K562 (cell line): ENCODE data around the gene PLEKHG3.

Experiments used
- EZH2 ChIP-seq: IDR thresholded peaks from 2 replicates; pipeline ENCODE4 v1.6.1; 2012; ENCODE audit warnings: low read depth, mild to moderate bottlenecking, inconsistent platforms, low read length, borderline replicate concordance
- TF ChIP-seq, protein P1 (sequence below), 3 experiments: IDR thresholded peaks in 2 of 3; conservative IDR thresholded peaks in 1 of 3; 2 replicates each; pipeline ENCODE4 v1.5.1; 2011 to 2012; ENCODE audit warnings: low read length in 3 of 3, mild to moderate bottlenecking in 3 of 3, control low read depth in 2 of 3, improper control_type of control experiment in 1 of 3, inconsistent platforms in 1 of 3, low read depth in 1 of 3, mixed read lengths in 1 of 3, moderate library complexity in 1 of 3; ENCODE audit not compliant: insufficient read depth in 2 of 3

- no peak for TF ChIP-seq EZH2
- TF ChIP-seq, protein P1, sequence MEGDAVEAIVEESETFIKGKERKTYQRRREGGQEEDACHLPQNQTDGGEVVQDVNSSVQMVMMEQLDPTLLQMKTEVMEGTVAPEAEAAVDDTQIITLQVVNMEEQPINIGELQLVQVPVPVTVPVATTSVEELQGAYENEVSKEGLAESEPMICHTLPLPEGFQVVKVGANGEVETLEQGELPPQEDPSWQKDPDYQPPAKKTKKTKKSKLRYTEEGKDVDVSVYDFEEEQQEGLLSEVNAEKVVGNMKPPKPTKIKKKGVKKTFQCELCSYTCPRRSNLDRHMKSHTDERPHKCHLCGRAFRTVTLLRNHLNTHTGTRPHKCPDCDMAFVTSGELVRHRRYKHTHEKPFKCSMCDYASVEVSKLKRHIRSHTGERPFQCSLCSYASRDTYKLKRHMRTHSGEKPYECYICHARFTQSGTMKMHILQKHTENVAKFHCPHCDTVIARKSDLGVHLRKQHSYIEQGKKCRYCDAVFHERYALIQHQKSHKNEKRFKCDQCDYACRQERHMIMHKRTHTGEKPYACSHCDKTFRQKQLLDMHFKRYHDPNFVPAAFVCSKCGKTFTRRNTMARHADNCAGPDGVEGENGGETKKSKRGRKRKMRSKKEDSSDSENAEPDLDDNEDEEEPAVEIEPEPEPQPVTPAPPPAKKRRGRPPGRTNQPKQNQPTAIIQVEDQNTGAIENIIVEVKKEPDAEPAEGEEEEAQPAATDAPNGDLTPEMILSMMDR (IDR thresholded peaks at IDR 0.05 in 2 of 3, conservative IDR thresholded peaks at IDR 0.05 in 1 of 3; ENCODE audit: insufficient read depth in 2 of 3, low read depth in 1 of 3, low read length in 3 of 3) = no peak
Observed at GRCh38 chr14:64673748-64674147, 30.5 kb upstream of the PLEKHG3 start.
